ENCODE measurements around the gene LHFPL2.

LHFPL2 gene

GRCh38 chr5:78546276-78546996 lies 102.1 kb downstream of the LHFPL2 start:
- DNase-seq (ENCODE audit: low read depth in 2 of 2), result no peak

GRCh38 chr5:78545406-78545805 lies 103.2 kb downstream of the LHFPL2 start:
- no peak for DNase-seq (ENCODE audit: low read depth in 2 of 2)

- no peak for DNase-seq (ENCODE audit: low read depth in 2 of 2)
Observed at GRCh38 chr5:78544561-78545201, 103.9 kb downstream of the LHFPL2 start.

- no peak for DNase-seq (ENCODE audit: low read depth in 2 of 2)
Observed at GRCh38 chr5:78543916-78544315, 104.7 kb downstream of the LHFPL2 start.

GRCh38 chr5:78543292-78543691 lies 105.3 kb downstream of the LHFPL2 start:
- DNase-seq (ENCODE audit: low read depth in 2 of 2), result no peak

GRCh38 chr5:78542321-78542840 lies 106.2 kb downstream of the LHFPL2 start:
- DNase-seq (ENCODE audit: low read depth in 2 of 2), result no peak

- no peak for DNase-seq (ENCODE audit: low read depth in 2 of 2)
Observed at GRCh38 chr5:78541086-78541654, 107.4 kb downstream of the LHFPL2 start.

- no peak for DNase-seq (ENCODE audit: low read depth in 2 of 2)
Observed at GRCh38 chr5:78540335-78541085, 108.1 kb downstream of the LHFPL2 start.

- DNase-seq (ENCODE audit: low read depth in 2 of 2), result no peak
Observed at GRCh38 chr5:78538240-78538850, 110.2 kb downstream of the LHFPL2 start.

GRCh38 chr5:78537821-78538220 lies 110.8 kb downstream of the LHFPL2 start:
- DNase-seq (ENCODE audit: low read depth in 2 of 2), result no peak

GRCh38 chr5:78537411-78537810 lies 111.2 kb downstream of the LHFPL2 start:
- no peak for DNase-seq (ENCODE audit: low read depth in 2 of 2)

- no peak for DNase-seq (ENCODE audit: low read depth in 2 of 2)
Observed at GRCh38 chr5:78536661-78537196, 111.8 kb downstream of the LHFPL2 start.

- no peak for DNase-seq (ENCODE audit: low read depth in 2 of 2)
Observed at GRCh38 chr5:78534905-78535200, 113.7 kb downstream of the LHFPL2 start.

GRCh38 chr5:78534148-78534904 lies 114.2 kb downstream of the LHFPL2 start:
- DNase-seq (ENCODE audit: low read depth in 2 of 2), result no peak

GRCh38 chr5:78533356-78533755 lies 115.2 kb downstream of the LHFPL2 start:
- DNase-seq (ENCODE audit: low read depth in 2 of 2), result no peak

- no peak for DNase-seq (ENCODE audit: low read depth in 2 of 2)
Observed at GRCh38 chr5:78530342-78531096, 118.1 kb downstream of the LHFPL2 start.

- DNase-seq (ENCODE audit: low read depth in 2 of 2), result no peak
Observed at GRCh38 chr5:78527925-78528324, 120.6 kb downstream of the LHFPL2 start.

GRCh38 chr5:78527054-78527859 lies 121.3 kb downstream of the LHFPL2 start:
- DNase-seq (ENCODE audit: low read depth in 2 of 2), result no peak

- DNase-seq (ENCODE audit: low read depth in 2 of 2), result no peak
Observed at GRCh38 chr5:78526049-78526525, 122.5 kb downstream of the LHFPL2 start.

Measured in stimulated activated CD4-positive, alpha-beta T cell treated with anti-CD3 and anti-CD28 coated beads, Interleukin-4, amount 100 ng/mL, for 48 hours (primary cell).